ENCODE data around the gene SPAG9. TPM values are rescaled to one million over a fixed set of nuclear protein-coding genes. Genes with fewer than 3 reads are reported as not detected.

Gene SPAG9
- total RNA-seq, 4 donors from 2014 or later, result 39.4 to 211 (median 107) TPM

DNA sequence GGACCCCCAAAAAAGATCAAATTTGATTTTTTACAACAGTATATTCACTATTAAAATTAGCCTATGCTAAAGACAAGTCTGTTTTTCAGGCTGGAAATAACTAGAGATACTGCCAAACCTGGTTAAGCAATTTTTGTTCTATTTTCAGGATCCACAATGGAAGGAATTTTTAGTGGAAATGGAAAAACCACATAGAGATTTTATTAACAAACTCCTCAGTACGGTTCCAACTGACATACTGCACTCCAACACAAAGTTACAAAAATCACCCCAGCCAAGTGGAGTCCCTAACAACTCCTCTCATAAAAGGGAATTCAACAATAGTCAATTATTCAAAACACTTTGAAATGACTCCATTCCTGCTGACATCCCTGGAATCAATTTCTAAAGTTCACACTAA is 152.9 kb downstream of the SPAG9 start:
- Histone ChIP-seq H3K4me1 (no peaks in the 10 kb centered on the region), H3K27ac (peak overlapping the region; percentile 50 to 63), H3K27me3 (no peaks in the 10 kb centered on the region), H3K36me3 (no peaks in the 10 kb centered on the region), H3K4me3 (no peak overlapping the region), H3K9me3 (no peaks in the 10 kb centered on the region)
- TF ChIP-seq, protein P1, sequence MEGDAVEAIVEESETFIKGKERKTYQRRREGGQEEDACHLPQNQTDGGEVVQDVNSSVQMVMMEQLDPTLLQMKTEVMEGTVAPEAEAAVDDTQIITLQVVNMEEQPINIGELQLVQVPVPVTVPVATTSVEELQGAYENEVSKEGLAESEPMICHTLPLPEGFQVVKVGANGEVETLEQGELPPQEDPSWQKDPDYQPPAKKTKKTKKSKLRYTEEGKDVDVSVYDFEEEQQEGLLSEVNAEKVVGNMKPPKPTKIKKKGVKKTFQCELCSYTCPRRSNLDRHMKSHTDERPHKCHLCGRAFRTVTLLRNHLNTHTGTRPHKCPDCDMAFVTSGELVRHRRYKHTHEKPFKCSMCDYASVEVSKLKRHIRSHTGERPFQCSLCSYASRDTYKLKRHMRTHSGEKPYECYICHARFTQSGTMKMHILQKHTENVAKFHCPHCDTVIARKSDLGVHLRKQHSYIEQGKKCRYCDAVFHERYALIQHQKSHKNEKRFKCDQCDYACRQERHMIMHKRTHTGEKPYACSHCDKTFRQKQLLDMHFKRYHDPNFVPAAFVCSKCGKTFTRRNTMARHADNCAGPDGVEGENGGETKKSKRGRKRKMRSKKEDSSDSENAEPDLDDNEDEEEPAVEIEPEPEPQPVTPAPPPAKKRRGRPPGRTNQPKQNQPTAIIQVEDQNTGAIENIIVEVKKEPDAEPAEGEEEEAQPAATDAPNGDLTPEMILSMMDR (IDR thresholded peaks at IDR 0.05), result no peak
- TF ChIP-seq POLR2A (IDR thresholded peaks at IDR 0.05), result no peak
- intact Hi-C loops (cut with DNase I; ENCODE audit: low total_unique reads), result no loop called here
- no peak for DNase-seq

DNA sequence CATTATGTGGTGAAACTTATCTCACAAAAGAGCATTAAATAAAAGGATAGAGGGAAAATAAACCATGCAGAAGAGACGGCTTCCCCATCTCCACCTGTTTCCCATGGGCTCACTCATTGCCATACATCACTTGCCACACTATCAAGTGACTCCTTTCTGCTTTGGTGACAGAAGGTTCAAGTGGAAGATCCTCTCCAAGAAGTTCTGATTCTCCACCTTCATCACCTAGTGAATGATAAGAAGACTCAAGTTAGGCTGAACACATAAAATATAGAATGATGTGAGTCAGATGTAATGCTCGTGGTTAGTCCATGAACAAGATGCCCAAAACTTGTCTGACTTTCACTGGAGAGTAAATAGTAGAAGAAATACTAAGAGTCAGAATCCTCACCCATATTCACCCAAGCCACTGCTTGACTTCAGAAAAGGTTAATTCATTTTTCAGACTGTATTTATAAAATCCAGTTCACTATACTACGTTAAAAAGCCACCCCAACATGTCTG is 154.5 kb downstream of the SPAG9 start:
- TF ChIP-seq, protein P1 (IDR thresholded peaks at IDR 0.05), result no peak
- TF ChIP-seq POLR2A (IDR thresholded peaks at IDR 0.05), result no peak
- DNase-seq, result no peak
- Histone ChIP-seq H3K36me3 (no peaks in the 10 kb centered on the region), H3K9me3 (no peaks in the 10 kb centered on the region), H3K27ac (no peak overlapping the region), H3K4me1 (no peaks in the 10 kb centered on the region), H3K27me3 (no peaks in the 10 kb centered on the region), H3K4me3 (no peak overlapping the region)
- intact Hi-C loops (cut with DNase I; ENCODE audit: low total_unique reads), result no loop called here

DNA sequence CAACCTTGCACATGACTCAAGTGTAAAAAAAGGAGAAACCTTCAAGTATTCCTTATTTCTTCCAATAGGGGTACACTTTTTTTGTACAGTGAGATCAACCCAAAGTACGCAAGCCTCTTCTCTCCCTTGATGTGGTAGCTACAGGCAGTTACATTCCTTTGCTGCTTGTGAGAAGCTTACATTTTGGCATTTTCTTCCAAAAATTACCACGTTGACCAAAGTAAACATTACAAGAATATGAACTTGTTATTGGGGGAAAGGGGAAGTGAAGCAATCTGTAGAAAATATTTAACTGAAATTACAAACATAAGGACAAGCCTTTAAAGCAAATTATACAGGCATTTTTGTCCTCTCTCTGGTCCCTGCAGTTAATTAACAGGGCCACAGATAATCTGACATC is 157.5 kb downstream of the SPAG9 start:
- Histone ChIP-seq H3K4me3 (no peak overlapping the region), H3K36me3 (no peaks in the 10 kb centered on the region), H3K9me3 (no peaks in the 10 kb centered on the region), H3K27me3 (no peaks in the 10 kb centered on the region), H3K4me1 (no peaks in the 10 kb centered on the region), H3K27ac (no peak overlapping the region)
- intact Hi-C loops (cut with DNase I; ENCODE audit: low total_unique reads), result no loop called here
- no peak for DNase-seq
- no peak for TF ChIP-seq POLR2A (IDR thresholded peaks at IDR 0.05)
- TF ChIP-seq, protein P1 (IDR thresholded peaks at IDR 0.05), result no peak

DNA sequence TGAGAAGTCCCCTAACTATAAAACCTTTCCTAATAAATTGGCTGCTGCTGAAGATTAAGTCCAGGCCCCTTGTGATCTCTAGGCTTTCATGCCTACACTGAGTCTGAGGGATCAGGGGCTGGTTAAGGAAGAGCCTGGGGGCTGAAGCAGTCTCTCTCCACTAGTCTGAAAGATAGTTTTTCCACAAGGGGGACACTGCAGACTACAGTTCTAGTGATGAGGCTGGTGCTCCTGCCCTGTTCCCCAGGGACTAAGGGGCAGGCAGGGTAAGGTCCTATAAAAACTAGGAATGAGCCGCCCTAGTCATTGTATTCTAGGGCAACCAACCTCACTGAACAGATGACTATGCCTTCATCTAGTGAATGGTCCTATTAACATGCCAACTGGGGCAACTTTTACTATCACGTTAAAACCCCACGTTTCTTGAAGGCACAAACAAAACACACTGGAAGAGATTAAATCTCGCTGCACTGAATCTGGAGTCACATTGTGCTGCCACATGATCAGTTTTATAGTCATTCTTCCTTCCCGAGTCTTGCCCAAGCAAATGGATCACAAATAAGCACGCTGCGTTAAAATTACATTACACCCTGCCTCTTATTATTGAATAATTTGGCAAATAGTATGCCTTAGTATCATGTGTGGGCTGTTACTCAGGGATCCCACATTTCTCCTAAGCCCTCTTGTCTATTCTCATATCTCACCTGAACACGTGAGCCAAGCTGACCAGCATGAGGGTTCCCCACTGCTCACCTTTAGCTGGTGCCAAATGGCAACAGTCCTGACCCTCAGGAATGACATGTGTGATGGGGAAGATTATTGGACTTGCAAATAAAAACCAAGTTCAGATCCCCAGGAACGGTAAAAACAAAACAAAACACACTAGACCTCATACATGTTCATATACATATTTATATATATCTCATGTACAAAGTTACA is 159.1 kb downstream of the SPAG9 start:
- Histone ChIP-seq H3K27ac (no peak overlapping the region), H3K36me3 (no peaks in the 10 kb centered on the region), H3K27me3 (no peaks in the 10 kb centered on the region), H3K4me1 (no peaks in the 10 kb centered on the region), H3K9me3 (no peaks in the 10 kb centered on the region), H3K4me3 (no peak overlapping the region)
- TF ChIP-seq, protein P1 (IDR thresholded peaks at IDR 0.05), result no peak
- TF ChIP-seq POLR2A (IDR thresholded peaks at IDR 0.05), result no peak
- DNase-seq, result no peak
- intact Hi-C loops (cut with DNase I; ENCODE audit: low total_unique reads), result no loop called here

DNA sequence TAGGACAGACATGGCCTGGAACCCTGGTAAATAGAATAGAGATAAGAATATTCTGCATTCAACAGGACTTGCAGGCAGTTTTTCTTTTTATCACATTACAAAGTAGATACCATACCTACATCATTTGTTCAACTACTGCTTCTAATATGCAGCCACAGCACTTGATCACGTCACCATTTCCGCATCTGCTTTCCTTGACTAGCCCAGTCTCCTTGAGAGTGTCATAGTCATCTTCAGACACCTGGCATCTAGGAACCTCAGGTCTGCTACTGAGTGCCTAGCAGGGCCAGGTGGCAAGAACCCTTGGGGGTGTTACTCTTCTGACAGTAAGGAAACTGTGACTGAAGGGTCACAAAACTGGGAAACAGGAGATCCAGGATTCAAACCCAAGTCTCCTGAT is 161.3 kb downstream of the SPAG9 start:
- Histone ChIP-seq H3K27ac (no peak overlapping the region), H3K4me1 (peaks cover 0 to 5% of the 10 kb centered on the region in 2 donors), H3K4me3 (no peak overlapping the region), H3K36me3 (no peaks in the 10 kb centered on the region), H3K27me3 (no peaks in the 10 kb centered on the region), H3K9me3 (no peaks in the 10 kb centered on the region)
- no peak for DNase-seq
- TF ChIP-seq, protein P1 (IDR thresholded peaks at IDR 0.05), result no peak
- TF ChIP-seq POLR2A (IDR thresholded peaks at IDR 0.05), result no peak
- intact Hi-C loops (cut with DNase I; ENCODE audit: low total_unique reads), result no loop called here
